GM03348 (cell line): Measurements from ENCODE around the gene MTA1.

Source experiments
- DNase-seq: peaks from one replicate; pipeline ENCODE4 v3.0.0; 2012; ENCODE audit warnings: low spot score

Gene MTA1

DNA sequence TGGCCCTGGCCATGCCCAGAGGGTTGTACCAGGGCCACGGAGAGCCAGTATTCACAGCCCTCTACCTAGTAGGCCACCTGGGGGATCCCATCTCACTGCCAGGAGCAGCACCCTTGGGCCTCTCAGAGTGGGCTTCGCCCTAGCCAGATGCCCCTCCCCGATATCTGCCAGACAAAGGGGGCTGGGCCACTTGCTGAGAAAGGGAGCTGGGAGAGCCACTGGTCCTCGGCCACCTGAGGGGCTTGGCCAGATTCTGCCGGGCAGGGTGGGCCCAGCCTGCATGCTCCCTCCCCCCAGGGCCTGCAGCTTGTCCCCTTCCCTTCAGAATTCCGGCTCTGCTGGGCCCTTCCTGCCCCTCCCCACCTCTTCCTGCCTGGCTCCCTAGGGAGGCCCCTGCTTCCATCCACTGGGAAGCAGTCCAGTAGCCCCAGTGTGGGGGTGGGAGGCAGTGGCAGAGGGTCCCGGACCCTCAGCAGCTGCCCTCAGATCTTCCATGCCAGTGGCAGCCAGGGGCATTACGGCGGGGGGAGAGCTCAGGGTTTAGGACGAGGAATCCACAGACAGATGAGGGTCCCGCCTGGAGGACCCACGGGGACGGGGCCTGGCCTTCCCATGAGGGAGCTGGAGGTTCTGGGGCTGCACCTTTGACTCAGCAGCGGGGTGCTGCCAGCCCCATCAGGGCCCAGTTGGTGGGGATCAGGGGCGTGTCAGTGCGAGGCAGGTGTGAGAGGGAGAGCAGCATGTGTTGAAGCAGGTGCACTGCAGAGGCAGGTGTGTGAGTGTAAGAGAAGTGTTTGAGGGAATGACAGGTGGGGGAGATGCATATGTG lies 57.4 kb downstream of the MTA1 start:
- no peak for DNase-seq

DNA sequence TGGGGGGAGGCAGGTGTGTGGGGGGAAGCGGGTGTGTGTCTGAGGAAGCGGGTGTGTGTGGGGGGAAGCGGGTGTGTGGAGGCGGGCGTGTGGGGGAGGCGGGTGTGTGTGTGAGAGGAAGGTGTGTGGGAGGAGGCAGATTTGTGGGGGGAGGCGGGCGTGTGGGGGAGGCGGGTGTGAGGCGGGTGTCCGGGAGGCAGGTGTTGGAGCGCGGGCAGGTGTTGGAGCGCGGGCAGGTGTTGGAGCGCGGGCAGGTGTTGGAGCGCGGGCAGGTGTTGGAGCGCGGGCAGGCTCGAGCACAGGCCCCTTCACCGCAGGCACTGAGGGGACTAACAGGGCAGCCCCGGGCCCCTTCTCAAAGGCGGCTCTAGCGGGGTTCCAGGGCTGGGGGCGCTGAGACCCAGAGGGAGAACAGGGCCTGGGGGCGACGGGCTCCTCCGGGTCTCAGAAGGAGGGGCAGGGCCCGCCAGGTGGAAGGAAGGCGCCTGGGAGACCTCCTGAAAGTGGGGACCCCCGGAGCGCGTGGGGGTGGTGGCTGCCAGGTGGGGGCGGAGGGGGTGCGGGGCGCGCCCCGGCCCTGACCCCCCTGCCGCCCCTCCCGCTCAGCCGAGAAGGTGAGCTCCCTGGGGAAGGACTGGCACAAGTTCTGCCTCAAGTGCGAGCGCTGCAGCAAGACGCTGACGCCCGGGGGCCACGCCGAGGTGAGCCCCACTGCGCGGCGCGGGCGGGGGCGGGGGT lies 58.2 kb downstream of the MTA1 start:
- DNase-seq, result peak; percentile 37

DNA sequence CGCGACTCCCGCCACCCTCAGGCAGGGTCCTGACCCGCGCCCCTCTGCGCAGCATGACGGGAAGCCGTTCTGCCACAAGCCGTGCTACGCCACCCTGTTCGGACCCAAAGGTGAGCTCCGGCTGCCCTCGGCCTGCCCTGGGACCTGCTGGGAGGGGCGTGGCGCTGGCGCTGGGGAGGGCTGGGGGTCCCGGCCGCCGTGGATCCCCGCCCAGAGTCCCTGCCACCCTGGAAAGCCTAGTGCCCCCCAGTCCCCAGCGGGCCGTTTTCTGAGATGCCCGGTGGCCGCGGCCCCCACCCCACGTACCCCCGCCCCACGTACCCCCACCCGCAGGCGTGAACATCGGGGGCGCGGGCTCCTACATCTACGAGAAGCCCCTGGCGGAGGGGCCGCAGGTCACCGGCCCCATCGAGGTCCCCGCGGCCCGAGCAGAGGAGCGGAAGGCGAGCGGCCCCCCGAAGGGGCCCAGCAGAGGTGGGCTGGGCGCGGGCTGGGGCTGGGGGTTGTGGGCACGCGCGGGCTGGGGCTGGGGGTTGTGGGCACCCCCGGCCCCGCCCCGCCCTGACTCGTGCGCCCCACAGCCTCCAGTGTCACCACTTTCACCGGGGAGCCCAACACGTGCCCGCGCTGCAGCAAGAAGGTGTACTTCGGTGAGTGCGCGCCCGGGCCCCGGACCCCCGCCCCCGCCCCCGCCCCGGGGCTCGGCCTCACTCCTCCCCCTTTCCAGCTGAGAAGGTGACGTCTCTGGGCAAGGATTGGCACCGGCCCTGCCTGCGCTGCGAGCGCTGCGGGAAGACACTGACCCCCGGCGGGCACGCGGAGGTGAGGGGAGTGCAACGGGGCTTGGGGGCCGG lies 59.0 kb downstream of the MTA1 start:
- no peak for DNase-seq

DNA sequence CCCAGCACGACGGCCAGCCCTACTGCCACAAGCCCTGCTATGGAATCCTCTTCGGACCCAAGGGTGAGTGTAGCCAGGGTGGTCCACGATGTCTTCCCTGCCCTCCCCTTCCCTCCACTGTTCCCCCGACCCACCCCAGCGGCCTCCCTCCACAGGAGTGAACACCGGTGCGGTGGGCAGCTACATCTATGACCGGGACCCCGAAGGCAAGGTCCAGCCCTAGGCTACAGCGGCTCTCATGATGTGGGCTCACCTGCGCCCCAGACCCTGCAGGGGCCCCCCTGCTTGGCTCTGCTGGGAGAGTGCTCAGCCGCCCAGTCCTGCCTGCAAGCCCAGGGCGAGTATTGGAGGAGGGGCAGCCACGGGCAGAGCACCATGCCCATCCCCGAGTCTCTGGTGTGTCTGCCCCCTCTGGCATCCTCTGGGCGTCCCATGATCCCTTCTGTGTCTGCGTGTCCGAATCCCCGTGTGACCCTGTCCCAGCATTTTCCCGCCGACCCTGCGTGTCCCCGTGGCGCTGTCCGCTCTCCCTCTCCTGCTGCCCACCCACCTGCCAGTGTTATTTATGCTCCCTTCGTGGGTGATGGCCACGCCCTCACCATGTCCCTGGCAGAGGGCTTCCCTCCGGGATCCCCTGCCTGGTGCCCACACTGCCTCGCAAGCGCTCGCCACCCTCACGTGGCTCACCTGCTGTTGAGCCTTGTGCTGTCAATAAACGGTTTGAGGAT lies 60.0 kb downstream of the MTA1 start:
- no peak for DNase-seq

DNA sequence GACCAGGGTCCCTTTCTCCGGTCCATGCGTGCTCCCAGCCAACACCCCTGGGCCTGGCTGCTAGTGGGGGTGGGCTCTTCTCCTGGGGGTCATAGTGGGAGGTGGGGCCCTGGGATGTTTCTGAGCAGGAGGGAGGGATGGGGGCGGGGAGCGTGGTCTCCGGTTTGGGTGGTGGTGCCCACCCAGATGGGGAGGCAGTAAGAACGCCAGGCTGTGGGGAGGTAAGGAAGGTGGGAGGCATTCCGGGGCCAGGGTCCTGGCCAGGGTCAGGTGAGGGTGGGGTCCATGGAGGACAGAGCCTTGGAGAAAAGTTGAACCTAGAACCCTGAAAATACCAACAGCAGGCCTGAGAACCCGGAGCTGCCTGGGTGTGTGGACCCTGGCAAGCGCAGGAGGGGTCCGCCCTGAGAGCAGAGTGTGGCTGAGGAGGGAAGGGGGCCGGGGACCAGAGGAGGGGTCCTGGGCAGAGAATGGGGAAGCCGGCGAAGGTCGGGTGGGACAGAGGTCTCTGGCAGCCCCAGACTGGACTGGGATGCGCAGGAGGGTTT lies 60.6 kb downstream of the MTA1 start:
- DNase-seq, result no peak

DNA sequence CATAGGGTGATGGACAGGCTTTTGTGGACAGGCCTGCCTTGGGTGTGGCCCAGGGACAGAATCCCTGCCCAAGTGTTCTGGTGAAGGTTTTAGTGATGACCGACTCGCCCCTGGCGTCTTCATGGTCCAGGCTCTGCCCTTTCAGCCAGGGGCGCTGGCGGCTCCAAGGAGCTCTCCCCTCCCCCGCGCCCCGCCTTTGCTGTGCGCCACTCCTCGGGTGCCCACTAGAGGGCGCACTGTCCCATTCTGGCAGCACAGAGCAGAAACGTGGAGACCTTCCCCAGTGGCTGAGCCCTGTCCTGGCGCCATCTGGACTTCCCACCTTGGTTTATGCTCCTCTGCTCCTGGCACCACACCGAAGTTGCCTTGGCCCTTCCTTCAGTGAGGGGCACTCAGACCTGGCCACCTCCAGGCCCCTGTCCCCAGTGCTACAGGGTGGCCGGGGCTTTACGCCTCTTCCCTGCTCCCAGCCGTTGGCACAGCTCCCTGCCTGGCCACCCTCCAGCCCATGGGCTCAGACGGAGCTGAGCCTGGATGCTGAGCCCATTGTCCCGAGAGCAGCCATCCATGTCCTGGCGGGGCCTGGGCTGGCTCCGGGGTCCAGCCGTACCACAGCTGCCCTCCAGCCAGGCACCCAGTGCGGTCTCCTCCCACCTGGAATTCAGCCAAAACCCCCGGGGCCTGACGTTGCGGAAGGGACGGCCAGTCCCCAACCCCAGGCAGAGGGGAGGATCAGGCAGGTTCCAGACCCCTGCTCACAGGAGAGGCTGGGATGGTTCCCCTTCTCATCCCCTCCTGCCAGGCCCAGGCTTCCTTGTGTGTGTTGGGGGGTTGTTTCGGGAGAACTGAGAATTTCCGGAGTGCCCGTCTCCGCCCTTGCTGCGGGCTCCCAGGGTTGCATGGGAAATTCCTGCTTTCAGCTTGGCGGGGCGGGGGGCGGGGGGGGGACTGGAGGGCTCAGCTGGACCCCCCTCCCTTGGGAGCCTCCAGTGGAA lies 61.5 kb downstream of the MTA1 start:
- DNase-seq, result peak; percentile 93

DNA sequence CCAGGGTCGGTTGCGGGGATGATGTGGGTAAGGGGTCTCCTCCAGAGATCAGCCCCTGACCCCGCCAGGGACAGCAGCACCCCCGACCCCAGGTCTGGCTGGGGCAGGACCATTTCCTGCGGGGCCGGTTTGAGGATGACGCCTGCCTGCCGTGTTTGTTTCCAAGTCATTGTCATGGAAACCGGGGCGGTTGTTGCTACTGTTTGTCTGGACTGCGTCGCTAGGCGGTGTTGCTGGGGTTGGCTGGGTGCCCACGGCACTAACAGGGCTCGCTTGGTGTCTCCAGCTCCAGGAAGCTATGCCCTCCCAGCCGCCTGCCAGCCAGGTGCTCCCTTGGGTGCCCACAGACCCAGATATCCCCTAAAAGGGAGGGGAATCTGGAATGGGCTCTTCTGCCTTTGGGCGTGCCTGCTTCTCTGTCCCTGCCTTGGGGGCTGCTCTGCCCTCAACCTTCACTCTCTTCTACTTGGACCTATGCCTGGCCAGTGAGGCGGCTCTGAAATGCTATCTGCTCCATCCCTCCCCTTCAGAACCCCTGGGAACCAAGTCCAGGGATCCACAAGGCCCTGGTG lies 62.3 kb downstream of the MTA1 start:
- DNase-seq, result peak; percentile 93

DNA sequence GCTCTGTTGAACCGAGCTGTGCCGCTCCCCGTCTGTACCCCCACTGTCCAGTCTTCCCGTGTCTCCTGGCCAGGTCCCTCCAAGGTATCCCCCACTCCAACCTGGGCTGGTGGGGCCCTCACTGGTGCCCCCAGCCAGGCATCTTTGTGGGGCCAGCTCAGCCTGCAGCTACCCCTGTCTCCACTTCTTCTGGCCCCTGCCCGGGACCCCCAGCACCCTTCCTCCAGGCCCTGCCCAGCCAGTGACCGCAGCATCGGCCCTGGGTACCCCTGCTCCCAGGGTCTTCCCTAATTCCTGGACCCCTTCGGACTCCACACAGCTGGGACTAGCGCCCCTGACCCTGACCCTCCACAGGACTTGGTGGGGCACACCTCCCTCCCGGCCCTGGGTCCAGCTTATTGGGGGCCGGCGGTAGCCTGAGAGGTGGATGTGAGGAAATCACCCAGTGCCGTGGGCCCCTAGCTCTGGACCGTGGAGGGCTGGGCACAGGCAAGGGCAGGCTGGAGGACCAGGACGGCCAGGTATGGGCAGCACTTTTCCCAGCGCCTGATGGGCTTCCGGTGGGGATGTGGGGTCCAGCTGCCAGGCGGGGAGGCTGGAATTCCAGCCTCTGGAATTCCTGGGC lies 63.0 kb downstream of the MTA1 start:
- DNase-seq, result no peak

DNA sequence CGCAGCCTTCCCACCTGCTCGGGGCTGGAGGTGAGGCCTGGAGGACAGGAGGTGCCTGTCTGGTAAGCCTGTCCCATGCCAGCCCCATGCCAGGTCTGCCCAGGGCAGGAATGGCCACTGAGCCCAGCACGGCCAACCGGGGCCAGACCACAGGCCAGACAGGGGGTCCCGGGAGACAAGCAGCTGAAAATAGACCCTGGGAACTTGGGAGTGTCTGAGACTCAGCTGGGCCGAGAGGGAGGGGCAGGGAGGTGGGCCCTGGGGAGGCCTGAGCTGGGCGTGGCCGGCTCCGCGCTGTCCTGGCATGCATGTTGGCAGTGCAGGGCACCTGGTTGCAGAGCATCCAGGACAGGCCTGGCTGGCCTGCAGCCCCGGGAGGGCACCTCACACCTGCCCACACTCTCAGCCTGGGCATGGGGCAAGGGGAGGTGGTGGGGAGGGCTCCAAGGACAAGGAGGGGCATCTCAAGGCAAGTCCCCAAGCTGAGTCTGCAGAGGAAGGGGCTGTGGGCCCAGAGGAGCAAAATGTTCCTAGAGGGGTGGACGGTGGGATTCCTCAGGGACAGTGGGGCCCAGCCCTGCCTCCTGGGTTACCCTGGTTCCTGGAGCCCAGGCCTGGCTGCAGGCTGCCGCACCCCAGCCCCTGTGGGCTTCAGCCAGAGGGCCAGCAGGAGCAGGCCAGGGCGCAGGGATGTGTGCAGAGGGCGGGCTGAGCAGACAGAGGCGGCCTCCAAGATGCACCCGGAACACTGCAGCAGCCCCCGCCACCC lies 63.9 kb downstream of the MTA1 start:
- no peak for DNase-seq

DNA sequence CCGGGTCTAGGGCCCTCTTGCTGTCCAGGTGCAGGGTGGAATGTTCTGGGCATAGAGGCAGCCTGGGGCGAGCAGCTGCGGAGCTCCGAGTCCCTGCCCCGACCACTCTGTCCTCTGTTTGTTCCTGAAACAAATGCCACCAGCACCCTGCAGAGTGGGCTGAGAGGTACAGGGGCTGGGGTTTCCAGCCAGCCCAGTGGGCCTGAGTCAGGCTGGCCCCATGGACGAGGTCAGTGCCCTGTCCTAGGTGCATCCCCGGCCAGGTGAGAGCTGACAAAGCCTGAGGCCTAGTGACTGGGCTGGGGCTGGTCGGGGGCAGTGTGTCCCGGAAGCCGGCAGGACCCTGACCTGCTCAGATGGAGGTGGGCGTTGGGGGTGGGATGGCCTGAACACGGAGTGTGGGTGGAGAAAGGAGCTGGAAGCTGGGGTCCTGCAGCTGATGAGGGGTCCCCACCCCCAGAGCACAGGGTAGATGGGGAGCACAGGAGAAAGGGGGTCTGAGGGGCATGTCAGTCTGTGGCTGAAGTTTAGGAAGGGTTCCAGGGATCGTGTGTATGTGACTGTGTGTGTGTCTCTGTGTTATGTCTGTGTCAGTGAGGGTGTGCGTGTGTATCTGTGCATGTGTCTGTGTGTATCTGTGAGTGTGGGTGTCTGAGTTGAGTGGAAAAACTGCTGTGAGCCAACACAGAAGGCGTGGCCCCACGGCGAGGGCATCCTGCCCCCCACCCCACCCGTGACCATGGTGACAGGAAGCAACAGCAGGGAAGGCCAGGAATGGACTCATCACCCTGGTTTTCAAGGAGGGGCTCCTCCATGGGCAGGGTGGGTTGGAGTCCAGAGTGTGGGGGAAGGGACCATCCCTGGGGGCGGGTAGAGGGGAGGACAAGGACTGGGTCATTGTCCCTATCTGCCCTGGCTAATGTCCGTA lies 64.7 kb downstream of the MTA1 start:
- peak; percentile 48 for DNase-seq

DNA sequence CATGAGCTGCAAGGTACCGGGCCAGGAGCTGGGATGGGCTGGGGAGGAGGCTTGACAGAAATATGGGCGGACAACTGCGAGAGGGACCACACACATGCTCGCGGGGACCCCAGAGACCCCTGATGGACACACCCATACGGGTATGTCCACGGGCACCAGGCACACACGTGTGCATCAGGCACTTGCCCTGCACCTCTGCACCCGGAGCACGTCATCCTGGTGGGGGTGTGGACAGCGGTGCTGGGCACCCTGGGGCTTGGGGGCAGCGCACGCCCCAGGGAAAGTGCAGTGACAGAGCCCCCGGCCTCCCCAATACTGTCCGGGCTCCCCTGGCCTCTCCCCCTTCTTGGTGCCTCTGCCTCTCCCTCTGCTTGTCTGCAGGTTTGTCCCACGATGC lies 65.4 kb downstream of the MTA1 start:
- DNase-seq, result no peak

DNA sequence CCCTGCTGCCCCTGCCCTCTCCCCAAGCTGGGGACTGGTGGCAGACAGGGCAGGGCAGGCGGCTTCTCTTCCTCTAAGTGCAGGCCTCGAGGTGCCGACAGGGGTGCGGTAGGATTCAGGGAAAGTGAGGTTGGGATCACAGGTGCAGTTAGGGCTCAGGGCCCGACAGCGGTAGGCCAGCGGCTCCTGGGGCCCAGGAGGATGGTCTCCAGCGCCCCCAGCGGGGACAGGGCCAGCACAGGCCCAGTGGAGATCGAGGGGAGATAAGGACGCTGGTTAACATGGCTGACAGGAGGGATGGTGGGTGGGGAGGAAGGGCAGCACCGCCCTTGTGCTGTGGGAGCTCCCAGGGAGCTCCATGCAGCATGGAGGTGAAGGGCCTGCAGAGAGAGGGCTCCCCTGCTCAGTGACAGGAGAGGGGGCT lies 66.1 kb downstream of the MTA1 start:
- no peak for DNase-seq

DNA sequence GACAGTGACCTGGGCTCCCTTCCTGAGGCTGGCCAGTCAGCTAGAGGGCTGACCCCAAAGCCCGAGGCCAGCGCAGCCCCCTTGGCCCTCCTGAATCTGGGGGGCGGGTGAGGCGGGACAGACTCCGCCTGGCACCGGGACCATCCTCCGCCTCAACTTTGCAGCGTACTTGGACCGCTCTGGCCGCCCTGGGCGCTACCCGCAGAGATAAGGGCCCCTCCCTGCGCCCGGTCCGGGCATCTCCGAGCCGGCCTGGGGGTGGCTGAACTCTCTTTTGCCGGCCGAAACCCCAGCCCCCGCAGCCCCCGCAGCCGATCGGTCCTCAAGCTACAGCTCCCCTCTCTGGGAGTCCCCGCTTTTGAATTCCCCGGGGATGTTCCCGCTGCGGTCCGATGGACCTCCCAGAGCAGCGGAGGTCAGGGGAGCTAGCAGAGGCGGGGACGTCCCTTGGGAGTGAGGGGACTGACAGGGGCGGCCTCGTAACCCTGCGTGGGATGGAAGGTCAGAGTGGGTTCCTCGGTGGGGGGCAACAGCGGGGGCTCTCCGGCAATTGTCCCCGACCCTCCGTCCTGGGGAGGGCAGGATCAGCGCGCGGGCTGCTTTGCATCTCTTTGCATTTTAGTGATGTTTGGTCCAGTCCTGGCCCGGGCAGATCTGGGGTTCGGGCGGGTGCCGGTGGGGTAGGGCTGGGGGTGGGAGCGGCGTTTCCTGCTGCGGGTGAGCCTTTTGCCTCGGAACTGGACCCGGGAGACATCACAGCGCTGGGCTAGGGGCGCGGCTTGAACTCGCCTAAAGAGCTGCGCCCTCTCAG lies 66.7 kb downstream of the MTA1 start, which contains the start of gene CRIP1:
Gene CRIP1, plus strand, starts transcription at position 724 of the 811 bp plus-strand sequence. CDS start 374 bp downstream, outside the sequence.
- DNase-seq, result no peak

DNA sequence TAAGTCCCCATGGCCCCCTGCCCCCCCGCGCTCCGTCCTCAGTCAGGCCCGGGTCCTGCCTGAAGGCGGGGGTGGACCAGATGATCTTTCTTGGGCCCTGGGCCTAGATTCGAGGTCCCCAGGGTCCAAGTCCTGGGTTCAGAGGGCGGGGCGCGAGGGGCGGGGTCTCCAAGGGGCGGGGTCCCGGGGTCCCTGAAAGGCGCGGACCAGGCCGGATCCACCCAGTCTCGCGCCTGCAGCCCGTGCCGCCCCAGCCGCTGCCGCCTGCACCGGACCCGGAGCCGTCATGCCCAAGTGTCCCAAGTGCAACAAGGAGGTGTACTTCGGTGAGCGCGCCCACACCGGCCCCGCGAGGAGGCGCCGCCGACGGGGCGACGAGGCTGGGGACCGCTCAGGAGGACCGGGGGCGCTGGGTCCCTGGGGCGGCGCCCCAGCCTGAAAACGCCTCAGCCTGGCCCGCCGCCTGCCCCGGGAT lies 67.4 kb downstream of the MTA1 start:
- peak; percentile 37 for DNase-seq

DNA sequence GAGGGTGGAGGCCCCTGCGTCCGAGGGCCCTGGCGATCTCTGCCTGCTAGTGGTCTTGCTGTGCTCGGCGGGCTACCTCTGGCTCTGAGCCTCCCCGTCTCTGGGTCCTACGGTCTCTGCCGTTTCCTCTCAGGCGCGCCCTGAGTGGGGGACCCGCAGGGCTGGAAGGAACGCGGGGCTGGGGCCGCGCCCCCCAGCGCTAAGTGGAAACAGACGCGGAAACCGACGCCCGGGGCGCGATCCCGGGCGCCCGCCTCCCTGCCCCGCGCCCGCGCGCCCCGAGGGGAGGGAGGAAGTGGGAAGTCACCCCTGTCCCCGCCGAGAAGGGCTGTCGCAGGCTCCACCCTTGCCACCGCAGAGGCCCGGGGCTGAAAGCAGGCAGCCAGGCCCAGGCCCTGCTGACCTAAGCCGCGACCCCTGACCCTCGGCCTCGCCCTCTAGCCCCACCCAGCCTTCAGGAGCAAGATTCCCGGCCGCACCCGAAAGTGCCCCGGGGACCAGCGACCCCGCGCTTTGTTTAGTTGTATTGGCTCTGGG lies 67.9 kb downstream of the MTA1 start:
- DNase-seq, result peak; percentile 36
